Muscle of leg (tissue), 11 donors: Measurements from ENCODE around the gene POLDIP3. TPM values are rescaled to one million over a fixed set of nuclear protein-coding genes. Genes with fewer than 3 reads are reported as not detected.
"Not testable (repeated sequence)": the region's sequence is repeated elsewhere in the genome, so short reads cannot be mapped to it uniquely, and the experiment has no call there.

ENCODE experiments used
- DNase-seq: peaks from one replicate; pipeline ENCODE4 v3.0.0; 2013
- H3K27ac ChIP-seq: one replicate; pipeline ENCODE4 v1.5.1; 2013; ENCODE audit warnings: mild to moderate bottlenecking, low read length, control low read depth
- H3K27me3 ChIP-seq: one replicate; pipeline ENCODE4 v1.6.1; 2013; ENCODE audit warnings: low read length; ENCODE audit not compliant: control insufficient read depth, insufficient read depth
- H3K36me3 ChIP-seq: one replicate; pipeline ENCODE4 v1.6.1; 2013; ENCODE audit warnings: low read length; ENCODE audit not compliant: control insufficient read depth, insufficient read depth
- H3K4me1 ChIP-seq: one replicate; pipeline ENCODE4 v1.6.1; 2013; ENCODE audit warnings: low read length; ENCODE audit not compliant: control insufficient read depth, insufficient read depth
- H3K4me3 ChIP-seq: one replicate; pipeline ENCODE4 v1.5.1; 2013; ENCODE audit warnings: low read length, control low read depth
- H3K9me3 ChIP-seq: replicated peaks from 2 replicates; pipeline ENCODE4 v1.6.1; 2013; ENCODE audit warnings: low read depth, low read length; ENCODE audit not compliant: control insufficient read depth
- WGBS: methylation state at CpG from one replicate; pipeline ENCODE4 v1.1.5; 2013; ENCODE audit warnings: missing lambda C conversion rate; ENCODE audit not compliant: insufficient coverage; 5-methylcytosine and 5-hydroxymethylcytosine counted together
- polyA plus RNA-seq, 8 donors: library from polyadenylated mRNA; unstranded; fragments of 120-200 nt; gene quantifications; one replicate each; pipeline versions ENCODE4 v1.2.1 to v1.2.3, GENCODE V29; 2013; ENCODE audit warnings: inconsistent platforms in 1 of 8, low replicate concordance in 1 of 8; ENCODE audit not compliant: insufficient read length in 8 of 8, insufficient read depth in 1 of 8
- total RNA-seq: library from RNA; stranded (reverse); fragments of 120-200 nt; gene quantifications from one replicate; pipeline ENCODE4 v1.2.4, GENCODE V29; 2013

Gene POLDIP3
- total and polyA plus RNA-seq, 9 donors = 32.8 to 68.5 (median 57.7) TPM

- not testable (repeated sequence) for H3K27me3 ChIP-seq, H3K27ac ChIP-seq, H3K4me3 ChIP-seq, H3K4me1 ChIP-seq, DNase-seq, H3K9me3 ChIP-seq
- peaks cover 34% of the 10 kb centered on the region for H3K36me3 ChIP-seq
- 90% methylated on average over 2 of the region's 9 CpGs for WGBS
Measured at GRCh38 chr22:42577141-42577540, 37.5 kb downstream of the POLDIP3 start.

GRCh38 chr22:42575996-42576574 lies 38.6 kb downstream of the POLDIP3 start:
- whole genome bisulfite sequencing = 89% methylated on average over 13 of the region's 30 CpGs
- not testable (repeated sequence) for DNase-seq, H3K4me1 ChIP-seq, H3K27ac ChIP-seq, H3K4me3 ChIP-seq, H3K9me3 ChIP-seq, H3K27me3 ChIP-seq
- H3K36me3 ChIP-seq = peaks cover 37% of the 10 kb centered on the region

GRCh38 chr22:42574468-42574867 lies 40.2 kb downstream of the POLDIP3 start:
- H3K9me3 ChIP-seq, H3K27ac ChIP-seq: not testable (repeated sequence)
- peaks cover 37% of the 10 kb centered on the region for H3K36me3 ChIP-seq

GRCh38 chr22:42574046-42574445 lies 40.6 kb downstream of the POLDIP3 start:
- not testable (repeated sequence) for H3K27ac ChIP-seq, H3K9me3 ChIP-seq, H3K27me3 ChIP-seq, H3K4me1 ChIP-seq, H3K4me3 ChIP-seq, DNase-seq
- no CpG with 5 or more reads among the region's 1 CpG for WGBS
- H3K36me3 ChIP-seq = peaks cover 37% of the 10 kb centered on the region

More at GRCh38 chr22:42574468-42574867, 40.2 kb downstream of the POLDIP3 start:
- DNase-seq, H3K4me3 ChIP-seq, H3K27me3 ChIP-seq, H3K4me1 ChIP-seq: not testable (repeated sequence)
- WGBS = 87% methylated on average over 7 of the region's 21 CpGs

GRCh38 chr22:42571068-42571467 lies 43.6 kb downstream of the POLDIP3 start:
- not testable (repeated sequence) for H3K27ac ChIP-seq
- 92% methylated on average over 7 of the region's 12 CpGs for WGBS
- peaks cover 23% of the 10 kb centered on the region for H3K36me3 ChIP-seq

GRCh38 chr22:42570580-42570979 lies 44.1 kb downstream of the POLDIP3 start:
- not testable (repeated sequence) for H3K27ac ChIP-seq, H3K27me3 ChIP-seq, H3K9me3 ChIP-seq, DNase-seq, H3K4me1 ChIP-seq, H3K4me3 ChIP-seq
- H3K36me3 ChIP-seq = peaks cover 26% of the 10 kb centered on the region
- 75% methylated on average over 3 of the region's 9 CpGs for WGBS

More at GRCh38 chr22:42571068-42571467, 43.6 kb downstream of the POLDIP3 start:
- H3K4me3 ChIP-seq, H3K27me3 ChIP-seq, DNase-seq, H3K9me3 ChIP-seq, H3K4me1 ChIP-seq: not testable (repeated sequence)

- not testable (repeated sequence) for H3K27me3 ChIP-seq, H3K9me3 ChIP-seq, H3K27ac ChIP-seq, DNase-seq, H3K4me1 ChIP-seq, H3K4me3 ChIP-seq
- peaks cover 15% of the 10 kb centered on the region for H3K36me3 ChIP-seq
- WGBS = 95% methylated on average over 4 of the region's 6 CpGs
Measured at GRCh38 chr22:42567950-42568349, 46.7 kb downstream of the POLDIP3 start.

- H3K4me3 ChIP-seq = no peak overlapping the region
- H3K36me3 ChIP-seq = peaks cover 6% of the 10 kb centered on the region
- 93% methylated on average over 12 of the region's 12 CpGs for WGBS
- peaks cover 16% of the 10 kb centered on the region for H3K4me1 ChIP-seq
- no peaks in the 10 kb centered on the region for H3K27me3 ChIP-seq
- no peaks in the 10 kb centered on the region for H3K9me3 ChIP-seq
- DNase-seq = no peak
- H3K27ac ChIP-seq = no peak overlapping the region
Measured at GRCh38 chr22:42565956-42566355, 48.7 kb downstream of the POLDIP3 start.

- DNase-seq = no peak
- H3K27ac ChIP-seq = no peak overlapping the region
- no peak overlapping the region for H3K4me3 ChIP-seq
- peaks cover 16% of the 10 kb centered on the region for H3K4me1 ChIP-seq
- H3K36me3 ChIP-seq = peaks cover 6% of the 10 kb centered on the region
- H3K27me3 ChIP-seq = no peaks in the 10 kb centered on the region
- 98% methylated on average over 5 of the region's 17 CpGs for WGBS
- H3K9me3 ChIP-seq = no peaks in the 10 kb centered on the region
Measured at GRCh38 chr22:42564699-42565098, 50.0 kb downstream of the POLDIP3 start.

GRCh38 chr22:42563943-42564342 lies 50.7 kb downstream of the POLDIP3 start:
- H3K4me1 ChIP-seq = peaks cover 16% of the 10 kb centered on the region
- not testable (repeated sequence) for DNase-seq, H3K27ac ChIP-seq, H3K36me3 ChIP-seq, H3K27me3 ChIP-seq, H3K4me3 ChIP-seq, H3K9me3 ChIP-seq
- no CpG with 5 or more reads among the region's 3 CpGs for whole genome bisulfite sequencing

- DNase-seq = no peak
- WGBS = no CpG with 5 or more reads among the region's 2 CpGs
- H3K27me3 ChIP-seq = no peaks in the 10 kb centered on the region
- no peaks in the 10 kb centered on the region for H3K9me3 ChIP-seq
- peaks cover 6% of the 10 kb centered on the region for H3K36me3 ChIP-seq
- H3K4me3 ChIP-seq = no peak overlapping the region
- no peak overlapping the region for H3K27ac ChIP-seq
- peaks cover 16% of the 10 kb centered on the region for H3K4me1 ChIP-seq
Measured at GRCh38 chr22:42562684-42563083, 52.0 kb downstream of the POLDIP3 start.
